ENCODE results near the gene ACVR1C.
"Not testable (repeated sequence)": the region's sequence is repeated elsewhere in the genome, so short reads cannot be mapped to it uniquely, and the experiment has no call there.

Gene ACVR1C

GRCh38 chr2:157523270-157524247, 105.1 kb downstream of the ACVR1C start:
- Histone ChIP-seq H3K4me3 (ENCODE audit: low read length) (peak overlapping the region; percentile 32), H3K9me3 (ENCODE audit: control insufficient read depth, insufficient read depth, low read length) (no peaks in the 10 kb centered on the region), H4K20me1 (ENCODE audit: control insufficient read depth, insufficient read depth, low read depth, low read length) (no peaks in the 10 kb centered on the region), H3K79me2 (ENCODE audit: control insufficient read depth, low read length) (no peaks in the 10 kb centered on the region), H3K36me3 (ENCODE audit: control insufficient read depth, low read length) (no peaks in the 10 kb centered on the region), H3K4me1 (ENCODE audit: control insufficient read depth, low read length) (peaks cover 25% of the 10 kb centered on the region), H3K9me2 (replicated peaks; ENCODE audit: control insufficient read depth, low read length) (no peaks in the 10 kb centered on the region), H3K27ac (ENCODE audit: low read depth, low read length) (no peak overlapping the region), H3K27me3 (ENCODE audit: control insufficient read depth, low read length) (no peaks in the 10 kb centered on the region), H3F3A (ENCODE audit: control insufficient read depth, insufficient read depth) (no peaks in the 10 kb centered on the region; the same call in 1 of the 2 replicates), H3K4me2 (ENCODE audit: low read length) (peak overlapping the region; percentile 59)
- TF ChIP-seq CTCF (IDR thresholded peaks at IDR 0.05; ENCODE audit: low read depth, low read length, poor library complexity, severe bottlenecking) (no peak), EZH2phosphoT487 (IDR thresholded peaks at IDR 0.05; ENCODE audit: borderline replicate concordance, low read length) (no peak)

- not testable (repeated sequence) for H3F3A ChIP-seq (ENCODE audit: control insufficient read depth, insufficient read depth); H3K36me3 ChIP-seq (ENCODE audit: control insufficient read depth, low read length); H3K9me2 ChIP-seq (replicated peaks; ENCODE audit: control insufficient read depth, low read length); H3K27ac ChIP-seq (ENCODE audit: low read depth, low read length); H3K4me1 ChIP-seq (ENCODE audit: control insufficient read depth, low read length); H3K4me2 ChIP-seq (ENCODE audit: low read length); H4K20me1 ChIP-seq (ENCODE audit: control insufficient read depth, insufficient read depth, low read depth, low read length); H3K4me3 ChIP-seq (ENCODE audit: low read length); H3K79me2 ChIP-seq (ENCODE audit: control insufficient read depth, low read length); H3K27me3 ChIP-seq (ENCODE audit: control insufficient read depth, low read length); H3K9me3 ChIP-seq (ENCODE audit: control insufficient read depth, insufficient read depth, low read length)
Measured at GRCh38 chr2:157514966-157515365, 113.7 kb downstream of the ACVR1C start.

GRCh38 chr2:157509744-157510143, 118.9 kb downstream of the ACVR1C start:
- TF ChIP-seq EZH2phosphoT487 (IDR thresholded peaks at IDR 0.05; ENCODE audit: borderline replicate concordance, low read length) (no peak), CTCF (IDR thresholded peaks at IDR 0.05; ENCODE audit: low read depth, low read length, poor library complexity, severe bottlenecking) (no peak)

GRCh38 chr2:157508676-157509075, 120.0 kb downstream of the ACVR1C start:
- Histone ChIP-seq H3K36me3 (ENCODE audit: control insufficient read depth, low read length) (no peaks in the 10 kb centered on the region), H3K79me2 (ENCODE audit: control insufficient read depth, low read length) (no peaks in the 10 kb centered on the region), H3K9me3 (ENCODE audit: control insufficient read depth, insufficient read depth, low read length) (no peaks in the 10 kb centered on the region), H4K20me1 (ENCODE audit: control insufficient read depth, insufficient read depth, low read depth, low read length) (no peaks in the 10 kb centered on the region), H3K27ac (ENCODE audit: low read depth, low read length) (no peak overlapping the region), H3F3A (ENCODE audit: control insufficient read depth, insufficient read depth) (no peaks in the 10 kb centered on the region), H3K27me3 (ENCODE audit: control insufficient read depth, low read length) (peaks cover 2% of the 10 kb centered on the region; the same call in 1 of the 2 replicates), H3K4me3 (ENCODE audit: low read length) (no peak overlapping the region), H3K4me2 (ENCODE audit: low read length) (no peak overlapping the region), H3K9me2 (replicated peaks; ENCODE audit: control insufficient read depth, low read length) (no peaks in the 10 kb centered on the region), H3K4me1 (ENCODE audit: control insufficient read depth, low read length) (0 out of 2 replicates have a peak, but pooled peaks cover 3% of the 10 kb centered on the region)
- TF ChIP-seq EZH2phosphoT487 (IDR thresholded peaks at IDR 0.05; ENCODE audit: borderline replicate concordance, low read length) (no peak), CTCF (IDR thresholded peaks at IDR 0.05; ENCODE audit: low read depth, low read length, poor library complexity, severe bottlenecking) (no peak)

More at GRCh38 chr2:157509744-157510143, 118.9 kb downstream of the ACVR1C start:
- H3K79me2 ChIP-seq (ENCODE audit: control insufficient read depth, low read length) = no peaks in the 10 kb centered on the region
- no peaks in the 10 kb centered on the region for H3F3A ChIP-seq (ENCODE audit: control insufficient read depth, insufficient read depth)
- peaks cover 2% of the 10 kb centered on the region; the same call in 1 of the 2 replicates for H3K27me3 ChIP-seq (ENCODE audit: control insufficient read depth, low read length)
- H3K4me2 ChIP-seq (ENCODE audit: low read length) = no peak overlapping the region
- no peaks in the 10 kb centered on the region for H3K9me2 ChIP-seq (replicated peaks; ENCODE audit: control insufficient read depth, low read length)
- H3K27ac ChIP-seq (ENCODE audit: low read depth, low read length) = no peak overlapping the region
- H3K4me1 ChIP-seq (ENCODE audit: control insufficient read depth, low read length) = 0 out of 2 replicates have a peak, but pooled peaks cover 3% of the 10 kb centered on the region
- no peaks in the 10 kb centered on the region for H3K36me3 ChIP-seq (ENCODE audit: control insufficient read depth, low read length)
- no peaks in the 10 kb centered on the region for H4K20me1 ChIP-seq (ENCODE audit: control insufficient read depth, insufficient read depth, low read depth, low read length)
- H3K9me3 ChIP-seq (ENCODE audit: control insufficient read depth, insufficient read depth, low read length) = no peaks in the 10 kb centered on the region
- H3K4me3 ChIP-seq (ENCODE audit: low read length) = no peak overlapping the region

Measured in DOHH2 (cell line).